Measurements from ENCODE around the gene PHC2.

The PHC2 gene

DNA sequence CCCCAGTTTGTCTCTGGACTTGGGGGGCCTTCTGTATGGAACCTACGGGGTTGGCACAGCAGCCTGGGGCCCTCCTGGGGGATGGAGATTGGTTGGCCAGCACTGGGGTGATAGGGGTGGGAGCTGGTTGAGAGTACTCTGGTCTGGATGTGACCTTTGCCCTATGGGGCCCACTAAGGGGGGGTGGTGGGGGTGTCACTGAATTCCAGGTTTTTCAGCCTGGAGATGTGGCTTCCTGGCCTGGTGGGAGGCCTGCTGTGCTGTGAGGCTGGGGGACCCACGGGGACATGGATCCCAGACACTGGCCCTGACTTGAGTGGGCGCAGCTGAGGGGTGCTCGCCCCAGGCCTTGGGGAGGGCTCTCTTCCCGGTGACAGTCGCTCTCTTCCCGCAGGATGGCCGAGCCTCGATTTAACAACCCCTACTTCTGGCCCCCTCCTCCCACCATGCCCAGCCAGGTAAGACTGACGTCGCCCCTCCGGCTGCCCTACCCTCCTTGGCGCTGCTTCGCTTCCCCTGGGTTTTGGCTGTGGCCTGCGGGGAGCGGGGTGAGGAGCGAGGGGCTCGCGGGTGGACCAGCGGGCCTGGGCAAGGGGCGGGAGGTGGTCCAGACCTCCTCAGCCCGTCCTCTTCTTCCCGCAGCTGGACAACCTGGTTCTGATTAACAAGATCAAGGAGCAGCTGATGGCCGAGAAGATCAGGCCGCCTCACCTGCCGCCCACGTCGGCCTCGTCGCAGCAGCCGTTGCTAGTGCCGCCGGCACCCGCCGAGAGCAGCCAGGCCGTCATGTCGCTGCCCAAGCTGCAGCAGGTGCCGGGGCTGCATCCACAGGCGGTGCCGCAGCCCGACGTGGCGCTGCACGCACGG lies 155.0 kb downstream of the PHC2 start:
- Histone ChIP-seq H3K27me3 (ENCODE audit: insufficient read depth, low read length) (no peaks in the 10 kb centered on the region), H4K91ac (ENCODE audit: low read depth, low read length) (no peak overlapping the region), H3K4me3 (ENCODE audit: low read depth, low read length) (no peak overlapping the region), H2AFZ (ENCODE audit: insufficient read depth, low read length, poor library complexity) (no peak overlapping the region), H2BK5ac (ENCODE audit: low read depth, low read length, poor library complexity) (no peak overlapping the region), H3K9me3 (ENCODE audit: insufficient read depth, low read depth, low read length) (no peaks in the 10 kb centered on the region), H3K4me2 (ENCODE audit: low read length) (no peak overlapping the region), H2AK5ac (ENCODE audit: low read length) (no peak overlapping the region), H3K4ac (ENCODE audit: low read depth, low read length) (no peak overlapping the region), H4K8ac (ENCODE audit: low read depth, low read length) (no peak overlapping the region), H3K18ac (ENCODE audit: low read length) (no peak overlapping the region), H2BK12ac (ENCODE audit: low read length) (no peak overlapping the region), H3K4me1 (ENCODE audit: control insufficient read depth in 1 of 2, insufficient read depth in 2 of 2, low read length in 2 of 2) (no peaks in the 10 kb centered on the region), H3K79me2 (ENCODE audit: control insufficient read depth, insufficient read depth, low read length, poor library complexity) (no peaks in the 10 kb centered on the region), H3K9ac (ENCODE audit: low read length) (no peak overlapping the region), H3K79me1 (ENCODE audit: low read length) (no peaks in the 10 kb centered on the region), H2BK120ac (ENCODE audit: insufficient read depth, low read length, poor library complexity) (no peak overlapping the region), H3K36me3 (ENCODE audit: control insufficient read depth in 1 of 2, insufficient read depth in 2 of 2, low read length in 2 of 2) (peaks cover 55 to 62% of the 10 kb centered on the region in 2 experiments), H3K14ac (ENCODE audit: low read length) (no peak overlapping the region), H3K27ac (ENCODE audit: low read depth, low read length) (no peak overlapping the region), H3K23ac (ENCODE audit: low read length) (no peak overlapping the region), H4K12ac (ENCODE audit: low read depth, low read length) (no peak overlapping the region)
- WGBS (ENCODE audit: extremely low coverage, insufficient coverage, insufficient read length), result no CpG with 5 or more reads among the region's 45 CpGs
- no peak for DNase-seq

DNA sequence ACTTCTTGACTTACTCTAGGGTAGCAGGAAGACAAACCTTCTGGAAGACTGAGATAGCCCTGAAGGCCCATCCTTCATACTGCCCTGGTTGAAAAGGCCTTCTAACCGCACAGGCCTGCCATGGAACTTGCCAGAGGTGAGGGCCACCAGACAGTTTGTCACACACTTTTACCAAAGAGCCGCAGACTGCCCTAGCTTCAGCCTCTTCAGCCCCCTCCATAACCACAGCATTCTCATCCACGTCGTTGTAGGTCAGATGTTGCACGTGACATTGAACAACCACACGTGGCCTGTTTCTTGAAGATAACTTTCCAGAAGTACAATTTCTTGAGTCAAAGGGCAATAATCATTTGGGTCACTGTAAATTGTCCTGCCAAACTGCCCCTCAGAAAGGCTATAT lies 155.7 kb downstream of the PHC2 start:
- Histone ChIP-seq H3K9me3 (ENCODE audit: insufficient read depth, low read depth, low read length) (no peaks in the 10 kb centered on the region), H3K4me2 (ENCODE audit: low read length) (no peak overlapping the region), H3K4ac (ENCODE audit: low read depth, low read length) (no peak overlapping the region), H3K27me3 (ENCODE audit: insufficient read depth, low read length) (no peaks in the 10 kb centered on the region), H3K27ac (ENCODE audit: low read depth, low read length) (no peak overlapping the region), H4K91ac (ENCODE audit: low read depth, low read length) (no peak overlapping the region), H3K79me2 (ENCODE audit: control insufficient read depth, insufficient read depth, low read length, poor library complexity) (no peaks in the 10 kb centered on the region), H3K14ac (ENCODE audit: low read length) (no peak overlapping the region), H2BK120ac (ENCODE audit: insufficient read depth, low read length, poor library complexity) (no peak overlapping the region), H3K18ac (ENCODE audit: low read length) (no peak overlapping the region), H2BK12ac (ENCODE audit: low read length) (no peak overlapping the region), H3K9ac (ENCODE audit: low read length) (no peak overlapping the region), H4K8ac (ENCODE audit: low read depth, low read length) (no peak overlapping the region), H3K4me1 (ENCODE audit: control insufficient read depth in 1 of 2, insufficient read depth in 2 of 2, low read length in 2 of 2) (no peaks in the 10 kb centered on the region), H2AK5ac (ENCODE audit: low read length) (no peak overlapping the region), H3K4me3 (ENCODE audit: low read depth, low read length) (no peak overlapping the region), H4K12ac (ENCODE audit: low read depth, low read length) (no peak overlapping the region), H3K79me1 (ENCODE audit: low read length) (no peaks in the 10 kb centered on the region), H3K36me3 (ENCODE audit: control insufficient read depth in 1 of 2, insufficient read depth in 2 of 2, low read length in 2 of 2) (peaks cover 53 to 59% of the 10 kb centered on the region in 2 experiments), H2AFZ (ENCODE audit: insufficient read depth, low read length, poor library complexity) (no peak overlapping the region), H3K23ac (ENCODE audit: low read length) (no peak overlapping the region), H2BK5ac (ENCODE audit: low read depth, low read length, poor library complexity) (no peak overlapping the region)
- no CpG with 5 or more reads among the region's 6 CpGs for WGBS (ENCODE audit: extremely low coverage, insufficient coverage, insufficient read length)
- DNase-seq, result no peak

DNA sequence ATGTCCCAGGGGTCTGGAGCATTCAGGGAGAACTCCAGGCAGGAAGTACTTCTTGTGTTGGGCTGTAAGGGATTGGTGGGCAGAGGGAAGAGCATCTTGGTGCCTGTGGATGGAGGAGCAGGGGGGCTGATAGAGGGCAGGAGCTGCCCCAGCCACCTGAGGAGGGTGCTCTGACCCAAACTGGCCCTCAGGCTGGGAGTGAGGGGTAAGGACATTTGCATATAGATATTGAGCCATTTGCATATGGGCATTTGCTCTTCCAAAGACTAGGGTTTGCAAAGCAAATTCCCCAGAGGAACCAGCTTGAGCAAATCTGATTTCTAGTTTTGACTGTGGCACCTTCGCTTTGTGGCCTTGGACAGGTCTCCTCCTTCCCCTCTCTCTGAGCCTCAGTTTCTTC lies 156.4 kb downstream of the PHC2 start:
- Histone ChIP-seq H3K79me1 (ENCODE audit: low read length) (no peaks in the 10 kb centered on the region), H3K9me3 (ENCODE audit: insufficient read depth, low read depth, low read length) (no peaks in the 10 kb centered on the region), H3K79me2 (ENCODE audit: control insufficient read depth, insufficient read depth, low read length, poor library complexity) (no peaks in the 10 kb centered on the region), H3K4ac (ENCODE audit: low read depth, low read length) (no peak overlapping the region), H3K4me3 (ENCODE audit: low read depth, low read length) (no peak overlapping the region), H3K23ac (ENCODE audit: low read length) (no peak overlapping the region), H2BK5ac (ENCODE audit: low read depth, low read length, poor library complexity) (no peak overlapping the region), H3K14ac (ENCODE audit: low read length) (no peak overlapping the region), H2BK12ac (ENCODE audit: low read length) (no peak overlapping the region), H3K9ac (ENCODE audit: low read length) (no peak overlapping the region), H3K36me3 (ENCODE audit: control insufficient read depth in 1 of 2, insufficient read depth in 2 of 2, low read length in 2 of 2) (peaks cover 51 to 61% of the 10 kb centered on the region in 2 experiments), H3K4me2 (ENCODE audit: low read length) (no peak overlapping the region), H3K27ac (ENCODE audit: low read depth, low read length) (no peak overlapping the region), H4K8ac (ENCODE audit: low read depth, low read length) (no peak overlapping the region), H3K4me1 (ENCODE audit: control insufficient read depth in 1 of 2, insufficient read depth in 2 of 2, low read length in 2 of 2) (no peaks in the 10 kb centered on the region), H2AK5ac (ENCODE audit: low read length) (no peak overlapping the region), H3K27me3 (ENCODE audit: insufficient read depth, low read length) (no peaks in the 10 kb centered on the region), H2BK120ac (ENCODE audit: insufficient read depth, low read length, poor library complexity) (no peak overlapping the region), H4K12ac (ENCODE audit: low read depth, low read length) (no peak overlapping the region), H3K18ac (ENCODE audit: low read length) (no peak overlapping the region), H4K91ac (ENCODE audit: low read depth, low read length) (no peak overlapping the region), H2AFZ (ENCODE audit: insufficient read depth, low read length, poor library complexity) (no peak overlapping the region)
- DNase-seq, result no peak
- no CpG with 5 or more reads among the region's 1 CpG for WGBS (ENCODE audit: extremely low coverage, insufficient coverage, insufficient read length)

DNA sequence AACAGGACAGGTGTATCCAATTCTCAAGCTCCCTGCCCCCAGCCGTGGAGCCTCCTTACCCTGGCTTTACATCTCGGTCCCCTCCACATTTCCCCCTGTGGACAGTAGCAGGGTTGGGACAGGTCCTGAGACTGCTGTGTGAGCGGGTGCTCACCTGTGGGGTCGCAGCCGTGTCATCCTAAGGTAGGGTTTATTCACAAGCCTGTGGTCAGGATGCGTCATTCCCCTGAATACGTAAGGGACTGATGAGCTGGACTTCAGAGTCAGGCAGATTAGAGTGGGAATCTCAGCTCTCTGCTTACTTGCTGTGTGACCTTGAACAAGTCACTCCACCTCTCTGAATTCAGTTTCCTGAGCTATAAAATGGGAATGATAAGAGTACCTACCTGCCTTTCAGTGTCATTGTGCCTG lies 156.9 kb downstream of the PHC2 start:
- H4K8ac ChIP-seq (ENCODE audit: low read depth, low read length), result no peak overlapping the region
- H3K4me2 ChIP-seq (ENCODE audit: low read length), result no peak overlapping the region
- H3K27ac ChIP-seq (ENCODE audit: low read depth, low read length), result no peak overlapping the region
- no peaks in the 10 kb centered on the region for H3K79me2 ChIP-seq (ENCODE audit: control insufficient read depth, insufficient read depth, low read length, poor library complexity)
- H3K79me1 ChIP-seq (ENCODE audit: low read length), result no peaks in the 10 kb centered on the region
- no peak overlapping the region for H4K91ac ChIP-seq (ENCODE audit: low read depth, low read length)
- H2BK120ac ChIP-seq (ENCODE audit: insufficient read depth, low read length, poor library complexity), result no peak overlapping the region
- no peak overlapping the region for H3K4me3 ChIP-seq (ENCODE audit: low read depth, low read length)
- H2AFZ ChIP-seq (ENCODE audit: insufficient read depth, low read length, poor library complexity), result no peak overlapping the region
- H3K27me3 ChIP-seq (ENCODE audit: insufficient read depth, low read length), result no peaks in the 10 kb centered on the region
- no peak overlapping the region for H3K14ac ChIP-seq (ENCODE audit: low read length)
- H2BK12ac ChIP-seq (ENCODE audit: low read length), result no peak overlapping the region
- H4K12ac ChIP-seq (ENCODE audit: low read depth, low read length), result no peak overlapping the region
- H3K4me1 ChIP-seq (ENCODE audit: control insufficient read depth in 1 of 2, insufficient read depth in 2 of 2, low read length in 2 of 2), result no peaks in the 10 kb centered on the region
- no peak overlapping the region for H2BK5ac ChIP-seq (ENCODE audit: low read depth, low read length, poor library complexity)
- WGBS (ENCODE audit: extremely low coverage, insufficient coverage, insufficient read length), result no CpG with 5 or more reads among the region's 7 CpGs
- H3K9ac ChIP-seq (ENCODE audit: low read length), result no peak overlapping the region
- H2AK5ac ChIP-seq (ENCODE audit: low read length), result no peak overlapping the region
- no peak overlapping the region for H3K4ac ChIP-seq (ENCODE audit: low read depth, low read length)
- H3K36me3 ChIP-seq (ENCODE audit: control insufficient read depth in 1 of 2, insufficient read depth in 2 of 2, low read length in 2 of 2), result peaks cover 52 to 59% of the 10 kb centered on the region in 2 experiments
- no peaks in the 10 kb centered on the region for H3K9me3 ChIP-seq (ENCODE audit: insufficient read depth, low read depth, low read length)
- no peak overlapping the region for H3K18ac ChIP-seq (ENCODE audit: low read length)
- DNase-seq, result no peak
- no peak overlapping the region for H3K23ac ChIP-seq (ENCODE audit: low read length)

Data from trophoblast cell (in vitro differentiated cells and primary cell).